ENCODE measurements around the gene CFAP126.
"Not testable (repeated sequence)": the region's sequence is repeated elsewhere in the genome, so short reads cannot be mapped to it uniquely, and the experiment has no call there.

The CFAP126 gene, protein sequence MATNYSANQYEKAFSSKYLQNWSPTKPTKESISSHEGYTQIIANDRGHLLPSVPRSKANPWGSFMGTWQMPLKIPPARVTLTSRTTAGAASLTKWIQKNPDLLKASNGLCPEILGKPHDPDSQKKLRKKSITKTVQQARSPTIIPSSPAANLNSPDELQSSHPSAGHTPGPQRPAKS

DNA sequence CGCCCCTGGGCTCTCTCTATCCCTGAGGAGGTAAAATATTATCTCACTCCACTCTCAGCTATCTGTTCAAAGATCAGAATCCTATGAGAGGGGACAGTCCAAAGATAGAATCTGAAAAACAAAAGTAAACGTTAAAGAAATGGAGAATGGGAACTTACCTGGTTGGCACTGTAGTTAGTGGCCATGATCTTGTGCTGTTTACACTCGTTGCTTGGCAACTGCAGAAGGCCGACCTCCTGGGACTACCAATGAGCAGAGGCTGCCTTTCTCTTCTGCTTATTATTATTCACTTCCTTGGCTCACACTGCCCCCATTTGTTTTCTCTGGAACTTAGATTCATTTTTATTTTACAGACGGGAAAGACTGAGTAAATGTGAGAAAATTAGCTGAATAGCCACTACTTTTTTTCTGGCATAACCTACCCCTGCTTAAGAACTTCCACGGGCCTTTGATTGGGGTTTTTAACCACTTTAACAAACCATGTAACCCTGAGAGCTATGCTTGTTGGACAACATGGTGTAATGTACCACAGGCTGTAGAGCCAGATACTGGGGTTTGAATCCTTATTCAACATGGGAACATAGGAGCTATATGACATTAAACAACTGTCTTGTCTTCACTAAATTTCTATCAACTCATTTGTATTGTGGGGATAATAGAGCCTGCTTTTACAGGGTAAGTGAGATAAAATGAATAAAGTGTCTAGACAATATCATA lies at the start of gene CFAP126:
Gene CFAP126 (minus strand): TSS at position 193 of the 717 bp plus-strand sequence. CDS start 8 bp downstream, at position 185.
- no peak for DNase-seq (ENCODE audit: low read depth)

DNA sequence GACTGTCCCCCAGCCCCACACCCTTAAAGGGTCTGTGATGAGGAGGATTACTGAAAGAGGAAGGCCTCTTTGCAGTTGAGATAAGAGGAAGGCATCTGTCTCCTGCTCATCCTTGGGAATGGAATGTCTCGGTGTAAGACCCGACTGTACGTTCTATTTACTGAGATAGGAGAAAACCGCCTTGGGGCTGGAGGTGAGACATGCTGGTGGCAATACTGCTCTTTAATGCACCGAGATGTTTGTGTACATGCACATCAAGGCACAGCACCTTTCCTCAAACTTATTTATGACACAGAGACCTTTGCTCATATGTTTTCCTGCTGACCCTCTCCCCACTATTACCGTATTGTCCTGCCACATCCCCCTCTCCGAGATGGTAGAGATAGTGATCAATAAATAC lies 45.4 kb upstream of the CFAP126 start:
- not testable (repeated sequence) for DNase-seq (ENCODE audit: low read depth)

DNA sequence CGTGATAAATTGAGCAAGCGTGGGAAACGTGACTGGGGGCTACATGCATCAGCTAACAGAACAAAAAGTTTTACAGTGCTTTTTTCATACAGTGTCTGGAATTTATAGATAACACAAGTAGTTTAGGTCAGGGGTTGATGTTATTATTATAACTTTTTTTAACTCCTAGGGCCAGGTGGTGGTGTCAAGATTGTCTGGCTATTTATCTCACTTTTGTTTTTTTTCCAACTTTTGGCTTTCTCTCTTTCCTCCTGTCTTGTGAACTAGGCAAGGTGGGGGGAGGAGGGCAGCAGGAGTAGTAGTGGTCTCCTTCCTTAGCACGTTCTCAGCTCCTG lies 42.9 kb upstream of the CFAP126 start:
- not testable (repeated sequence) for DNase-seq (ENCODE audit: low read depth)

DNA sequence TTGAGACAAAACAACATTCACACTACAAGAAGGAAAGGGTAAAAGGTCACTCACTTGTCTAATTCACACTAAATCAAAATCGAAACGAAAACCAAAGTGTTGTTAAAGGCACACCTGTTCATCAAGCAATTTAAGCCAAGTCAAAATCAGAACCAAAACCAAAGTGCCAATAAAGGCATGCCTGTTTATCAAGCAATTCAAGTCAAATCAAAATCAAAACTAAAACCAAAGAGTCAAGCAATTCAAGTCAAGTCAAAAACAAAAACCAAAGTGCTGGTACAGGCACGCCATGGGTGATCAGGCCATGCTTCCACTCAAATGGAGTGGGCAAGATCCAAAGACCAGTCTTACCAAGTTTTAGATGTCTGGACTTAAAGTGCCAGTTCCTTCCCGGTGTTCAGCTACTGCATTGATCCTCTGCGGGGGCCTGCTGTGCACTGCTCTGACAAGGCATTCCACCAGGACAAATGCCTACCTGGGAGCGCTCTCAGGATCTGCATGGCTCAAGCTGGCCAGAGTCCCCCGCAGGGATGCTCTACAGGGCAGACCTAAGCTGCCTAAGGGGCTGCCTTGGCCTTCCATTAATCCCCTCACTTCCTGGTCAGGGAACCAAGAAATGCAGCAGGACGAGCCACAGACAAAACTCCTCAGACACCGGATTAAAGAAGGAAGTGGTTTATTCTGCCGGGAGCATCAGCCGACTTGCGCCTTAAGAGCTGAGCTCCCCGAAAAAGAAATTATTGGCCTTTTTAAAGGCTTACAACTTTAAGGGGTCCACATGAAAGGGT lies 42.4 kb upstream of the CFAP126 start:
- not testable (repeated sequence) for DNase-seq (ENCODE audit: low read depth)

DNA sequence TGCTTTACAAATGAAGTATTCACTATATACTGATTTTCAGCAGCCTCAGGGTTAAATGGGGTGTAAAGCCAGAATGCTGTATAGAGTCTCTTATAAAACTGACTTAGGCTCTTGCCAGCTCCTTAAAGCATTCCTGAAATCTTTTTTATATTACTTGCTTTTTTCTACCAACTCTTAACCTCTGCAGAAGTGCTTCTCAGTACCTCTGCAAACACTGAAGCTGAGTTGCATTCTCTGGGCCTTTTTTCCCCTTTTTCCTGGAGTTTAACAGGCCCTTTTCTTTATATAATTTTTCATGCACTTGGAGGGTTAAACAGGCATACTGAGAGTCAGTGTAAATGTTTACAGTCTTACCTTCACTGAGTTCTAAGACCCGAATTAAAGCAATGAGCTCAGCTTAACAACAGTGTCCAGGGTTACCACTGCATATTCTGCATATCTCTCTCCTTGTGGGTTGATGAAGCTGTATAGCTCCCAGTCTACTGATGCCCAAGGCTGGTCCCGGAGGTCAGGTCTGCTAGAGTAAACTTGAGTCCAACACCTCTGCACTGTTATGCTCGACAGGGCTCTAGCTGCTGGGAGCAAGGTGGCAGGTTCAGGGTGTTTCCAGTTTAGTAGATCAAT lies 40.9 kb upstream of the CFAP126 start:
- DNase-seq (ENCODE audit: low read depth), result no peak

DNA sequence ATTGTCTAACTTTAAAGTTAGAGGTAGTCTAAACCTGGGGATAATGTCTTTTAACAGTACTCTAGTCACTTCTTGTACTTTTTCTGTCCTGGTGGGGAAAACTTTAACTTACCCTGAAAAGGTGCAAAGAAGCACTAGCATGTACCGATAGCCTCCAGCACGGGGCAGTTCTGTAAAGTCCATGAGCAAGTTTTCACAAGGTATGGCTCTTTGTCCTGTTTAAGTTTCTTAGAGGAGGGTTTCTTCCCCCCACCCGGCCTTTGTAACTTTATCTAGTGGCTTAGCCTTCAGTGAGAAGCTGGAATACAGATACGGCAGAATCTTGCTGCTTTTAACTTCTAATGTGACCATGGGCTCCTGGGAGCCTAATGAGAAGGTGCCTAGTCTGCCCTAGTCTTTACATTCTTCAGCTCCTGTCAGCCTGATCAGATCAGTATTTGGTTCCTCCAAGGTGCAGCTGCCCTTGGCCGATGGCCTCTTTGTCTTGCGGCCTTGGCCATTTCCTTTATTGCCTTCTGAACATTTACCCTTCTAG lies 39.8 kb upstream of the CFAP126 start:
- no peak for DNase-seq (ENCODE audit: low read depth)

DNA sequence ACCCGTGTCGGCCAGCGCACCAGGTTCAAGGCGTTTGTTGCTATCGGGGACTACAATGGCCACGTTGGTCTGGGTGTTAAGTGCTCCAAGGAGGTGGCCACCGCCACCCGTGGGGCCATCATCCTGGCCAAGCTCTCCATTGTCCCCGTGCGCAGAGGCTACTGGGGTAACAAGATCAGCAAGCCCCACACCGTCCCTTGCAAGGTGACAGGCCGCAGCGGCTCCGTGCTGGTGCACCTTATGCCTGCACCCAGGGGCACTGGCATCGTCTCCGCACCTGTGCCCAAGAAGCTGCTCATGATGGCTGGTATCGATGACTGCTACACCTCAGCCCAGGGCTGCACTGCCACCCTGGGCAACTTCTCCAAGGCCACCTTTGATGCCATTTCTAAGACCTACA lies 38.9 kb upstream of the CFAP126 start:
- DNase-seq (ENCODE audit: low read depth), result not testable (repeated sequence)

DNA sequence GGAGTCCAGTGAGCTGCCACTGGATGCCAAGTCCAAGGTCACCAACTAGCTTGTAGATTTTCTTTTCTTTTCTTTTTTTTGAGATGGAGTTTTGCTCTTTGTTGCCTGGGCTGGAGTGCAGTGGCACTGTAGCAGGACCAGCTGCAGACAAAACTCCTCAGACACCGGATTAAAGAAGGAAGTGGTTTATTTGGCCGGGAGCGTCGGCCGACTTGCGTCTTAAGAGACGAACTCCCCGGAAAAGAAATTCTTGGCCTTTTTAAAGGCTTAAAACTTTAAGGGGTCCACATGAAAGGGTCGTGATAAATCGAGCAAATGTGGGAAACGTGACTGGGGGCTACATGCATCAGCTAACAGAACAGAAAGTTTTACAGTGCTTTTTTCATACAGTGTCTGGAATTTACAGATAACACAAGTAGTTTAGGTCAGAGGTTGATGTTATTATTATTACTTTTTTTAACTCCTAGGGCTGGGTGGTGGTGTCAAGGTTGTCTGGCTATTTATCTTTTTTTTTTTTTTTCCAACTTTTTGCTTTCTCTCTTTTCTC lies 36.4 kb upstream of the CFAP126 start:
- DNase-seq (ENCODE audit: low read depth), result no peak

DNA sequence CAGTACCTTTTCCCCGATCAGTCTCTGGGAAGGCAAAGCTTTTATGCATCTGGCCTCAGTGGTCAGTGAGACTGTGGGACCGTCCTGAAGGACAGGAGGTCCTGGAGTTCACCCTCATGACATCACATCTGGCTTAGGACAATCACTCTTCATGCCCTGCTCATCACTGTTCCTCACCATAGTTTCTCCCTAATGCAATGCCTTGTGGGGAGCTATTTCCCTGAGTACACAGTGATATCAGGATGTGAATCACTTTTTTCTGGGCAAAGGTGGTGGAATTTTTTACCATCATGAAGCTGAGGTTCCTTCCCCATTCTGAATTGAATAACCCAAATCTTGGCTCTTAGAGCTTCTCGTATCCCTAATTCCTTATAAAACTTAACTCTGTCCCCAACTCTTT lies 34.8 kb upstream of the CFAP126 start:
- no peak for DNase-seq (ENCODE audit: low read depth)

DNA sequence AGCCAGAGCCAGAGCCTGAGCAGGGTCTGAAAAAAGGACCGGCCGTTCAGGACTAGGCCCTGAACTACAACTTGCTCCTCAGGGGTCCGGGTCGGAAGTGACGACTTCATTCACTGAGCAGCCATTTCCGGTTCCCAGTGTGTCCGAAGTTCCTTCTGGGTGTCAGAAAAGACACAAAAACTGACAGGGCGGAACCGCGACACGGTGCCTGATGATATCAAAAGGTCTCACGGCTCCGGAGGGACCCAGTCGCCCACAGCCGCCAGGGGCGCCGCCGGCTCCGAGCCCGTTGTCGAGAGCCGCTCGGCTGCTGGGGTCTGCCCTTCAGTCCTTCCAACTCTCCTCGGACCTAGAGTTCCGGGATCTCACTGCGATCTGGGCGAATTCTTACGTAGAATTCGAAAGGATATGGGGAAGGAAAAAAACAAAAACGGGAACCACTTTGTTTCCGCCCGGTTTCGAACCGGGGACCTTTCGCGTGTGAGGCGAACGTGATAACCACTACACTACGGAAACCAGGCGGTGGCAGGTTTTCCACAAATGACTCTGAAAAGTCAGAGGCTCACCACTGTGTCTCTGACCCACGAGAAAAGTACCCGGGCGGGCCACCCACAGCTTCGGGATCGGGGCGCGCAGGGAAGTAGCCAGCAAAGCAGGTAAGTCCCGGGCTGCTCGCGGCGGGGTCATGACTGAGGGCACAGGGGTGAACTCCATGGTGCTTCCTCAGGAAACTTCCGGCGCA lies 31.8 kb upstream of the CFAP126 start:
- peak; percentile 85 for DNase-seq (ENCODE audit: low read depth)

DNA sequence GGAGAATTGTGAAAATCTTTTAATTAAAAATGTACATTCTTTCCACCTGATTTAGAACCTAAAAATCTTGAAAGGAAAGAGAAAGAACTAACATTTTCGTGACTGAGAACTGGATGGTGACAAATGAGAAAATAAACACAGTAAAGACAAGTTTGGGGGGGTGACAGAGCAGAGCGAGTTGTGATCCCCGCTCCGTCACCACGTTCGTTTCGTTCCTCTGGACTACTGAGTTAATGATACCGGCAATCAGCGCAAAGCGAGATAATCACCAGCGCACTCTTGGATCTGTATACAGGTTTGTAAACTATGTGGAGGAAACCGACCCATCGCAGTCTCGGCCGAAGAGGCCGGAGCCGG lies 31.2 kb upstream of the CFAP126 start:
- DNase-seq (ENCODE audit: low read depth), result no peak

DNA sequence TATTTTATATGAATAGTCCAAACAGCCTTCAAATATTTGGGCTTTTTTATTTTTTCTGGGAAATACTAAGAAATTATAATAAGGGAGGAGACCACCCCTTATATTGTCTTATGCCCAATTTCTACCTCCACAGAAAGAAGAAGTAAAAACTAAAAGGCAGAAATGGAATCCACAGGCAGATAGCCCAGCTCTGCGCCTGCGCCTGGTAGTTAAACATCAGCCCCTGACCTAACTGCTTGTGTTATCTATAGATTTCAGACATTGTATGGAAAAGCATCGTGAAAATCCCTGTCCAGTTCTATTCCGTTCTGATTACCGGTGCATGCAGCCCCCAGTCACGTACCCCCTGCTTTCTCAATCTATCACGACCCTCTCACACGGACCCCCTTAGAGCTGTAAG lies 29.4 kb upstream of the CFAP126 start:
- not testable (repeated sequence) for DNase-seq (ENCODE audit: low read depth)

DNA sequence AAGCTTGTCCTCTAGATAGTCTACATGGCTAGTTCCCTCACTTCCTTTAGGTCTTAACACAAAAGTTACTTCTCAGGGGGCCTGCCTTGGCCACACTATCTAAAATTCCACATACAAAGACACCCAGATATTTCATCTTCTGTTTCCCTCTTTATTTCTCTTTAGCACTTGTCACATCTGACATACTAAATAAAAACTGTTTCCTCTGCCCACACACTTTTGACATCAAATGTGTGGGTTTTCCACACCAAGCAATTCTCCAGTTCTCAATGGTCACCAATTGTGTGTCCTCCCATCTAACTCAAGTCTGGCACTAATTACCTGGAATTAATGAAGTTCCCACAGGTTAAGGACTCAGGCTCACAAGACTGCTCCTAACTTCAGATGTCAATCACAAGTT lies 25.5 kb upstream of the CFAP126 start:
- DNase-seq (ENCODE audit: low read depth), result no peak

DNA sequence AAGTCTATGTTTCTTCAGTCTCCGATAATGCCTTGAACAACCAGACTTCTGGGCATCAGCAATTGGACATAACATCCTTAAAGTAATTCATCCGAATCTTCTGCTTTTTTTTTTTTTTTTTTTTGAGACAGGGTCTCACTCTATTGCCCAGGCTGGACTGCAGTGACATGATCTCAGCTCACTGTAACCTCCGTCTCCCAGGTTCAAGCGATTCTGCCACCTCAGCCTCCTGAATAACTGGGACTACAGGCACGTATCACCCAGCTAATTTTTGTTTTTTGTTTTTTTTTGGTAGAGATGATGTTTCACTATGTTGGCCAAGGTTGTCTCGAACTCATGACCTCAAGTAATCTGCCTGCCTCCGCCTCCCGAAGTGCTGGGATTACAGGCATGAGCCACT lies 23.9 kb upstream of the CFAP126 start:
- DNase-seq (ENCODE audit: low read depth), result no peak

DNA sequence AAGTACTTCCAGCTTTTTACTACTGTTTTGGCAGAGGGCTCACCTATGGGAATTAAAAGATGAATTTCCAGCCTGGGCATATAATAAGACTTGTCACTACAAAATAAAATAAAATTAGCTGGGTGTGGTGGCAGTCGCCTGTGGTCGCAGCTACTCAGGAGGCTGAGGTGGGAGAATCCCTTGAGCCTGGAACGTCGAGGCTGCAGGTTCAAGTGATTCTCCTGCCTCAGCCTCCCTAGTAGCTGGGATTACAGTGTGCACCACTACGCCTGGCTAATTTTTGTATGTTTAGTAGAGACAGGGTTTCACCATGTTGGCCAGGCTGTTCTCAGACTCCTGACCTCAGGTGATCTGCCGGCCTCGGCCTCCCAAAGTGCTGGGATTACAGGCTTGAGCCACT lies 23.5 kb upstream of the CFAP126 start:
- DNase-seq (ENCODE audit: low read depth), result not testable (repeated sequence)

DNA sequence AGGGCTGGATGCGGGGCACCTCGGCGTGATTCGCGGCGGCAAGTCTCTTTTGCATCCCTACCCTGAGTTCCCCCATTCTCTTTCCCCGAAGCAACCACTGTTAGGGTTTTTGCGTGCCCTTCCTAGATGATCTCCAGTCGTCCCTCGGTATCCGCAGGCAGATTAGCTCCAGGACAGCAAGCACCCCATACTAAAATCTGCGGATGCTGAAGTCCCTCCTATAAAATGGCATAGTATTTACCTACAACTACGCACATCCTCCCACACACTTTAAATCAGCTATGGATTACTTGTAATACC lies 22.8 kb upstream of the CFAP126 start:
- DNase-seq (ENCODE audit: low read depth), result no peak

DNA sequence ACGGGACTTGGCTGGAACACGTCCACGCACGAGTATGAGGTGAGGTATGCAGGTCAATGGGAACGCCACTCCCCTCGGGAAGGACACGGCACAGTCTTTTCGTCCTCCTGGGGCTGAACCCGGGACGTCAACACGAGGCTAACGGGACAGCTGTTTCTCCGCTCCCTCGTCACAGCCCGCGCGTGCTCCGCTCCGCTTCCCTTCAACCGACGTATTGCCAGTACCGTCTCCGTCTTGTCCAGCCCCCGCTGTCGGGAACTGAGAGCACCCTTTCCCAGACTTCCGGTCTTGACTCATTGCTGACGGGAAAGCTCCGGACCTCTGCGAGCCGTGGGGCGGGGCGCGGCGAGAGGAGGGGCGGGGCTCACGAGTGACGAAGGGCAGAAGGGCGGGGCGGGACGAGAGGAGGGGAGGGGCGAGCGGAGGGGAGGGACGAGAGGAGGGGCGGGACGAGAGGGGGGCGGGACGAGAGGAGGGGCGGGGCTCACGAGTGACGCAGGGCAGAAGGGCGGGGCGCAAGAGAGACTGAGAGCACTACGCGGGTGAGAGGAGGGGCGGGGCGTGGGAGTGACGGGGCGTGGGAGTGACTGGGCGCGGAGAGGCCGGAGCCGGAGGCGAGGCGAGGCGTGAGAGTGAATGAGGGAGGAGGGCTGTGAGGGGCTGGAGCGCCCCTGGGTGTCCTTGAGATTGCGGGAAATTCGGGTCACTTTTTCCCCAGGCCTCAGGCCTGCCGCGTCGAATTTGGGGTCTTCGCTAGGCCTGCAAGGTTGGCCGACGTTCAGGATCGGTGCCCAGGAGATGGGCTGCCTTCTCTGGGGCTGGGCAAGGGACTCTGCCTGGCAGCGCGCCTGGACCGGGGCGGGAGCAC lies 22.2 kb upstream of the CFAP126 start:
- peak; percentile 85 for DNase-seq (ENCODE audit: low read depth)

DNA sequence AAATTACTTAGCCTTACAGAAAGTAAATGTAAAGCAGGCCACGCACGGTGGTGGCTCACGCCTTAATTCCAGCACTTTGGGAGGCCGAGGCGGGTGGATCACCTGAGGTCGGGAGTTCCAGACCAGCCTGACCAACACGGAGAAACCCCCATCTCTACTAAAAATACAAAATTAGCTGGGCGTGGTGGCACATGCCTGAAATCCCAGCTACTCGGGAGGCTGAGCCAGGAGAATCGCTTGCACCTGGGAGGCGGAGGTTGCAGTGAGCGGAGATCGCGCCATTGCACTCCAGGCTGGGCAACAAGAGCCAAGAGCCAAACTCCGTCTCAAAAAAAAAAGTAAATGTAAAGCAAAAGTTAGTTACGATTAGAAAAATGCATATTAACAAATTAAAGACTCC lies 21.5 kb upstream of the CFAP126 start:
- DNase-seq (ENCODE audit: low read depth), result not testable (repeated sequence)

DNA sequence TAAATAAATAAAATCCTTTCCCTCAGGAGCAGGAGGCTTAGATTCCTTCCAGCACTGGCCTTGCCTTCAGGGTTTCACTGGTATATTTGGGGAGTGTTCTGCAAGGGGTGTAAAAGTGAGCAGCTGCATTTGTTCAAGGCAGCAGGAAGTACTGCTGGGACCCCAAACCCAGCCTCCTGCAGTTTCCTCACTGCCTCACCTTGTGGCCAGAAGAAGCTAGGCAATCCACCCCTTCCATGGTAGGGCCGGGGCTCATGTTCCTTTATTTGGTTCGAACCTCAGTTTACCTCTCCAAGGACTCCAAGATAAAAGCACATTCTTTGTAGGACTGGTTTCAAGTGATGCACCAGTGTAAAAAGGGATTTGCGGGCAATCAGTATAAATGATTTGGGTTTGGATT lies 21.0 kb upstream of the CFAP126 start:
- DNase-seq (ENCODE audit: low read depth), result no peak

DNA sequence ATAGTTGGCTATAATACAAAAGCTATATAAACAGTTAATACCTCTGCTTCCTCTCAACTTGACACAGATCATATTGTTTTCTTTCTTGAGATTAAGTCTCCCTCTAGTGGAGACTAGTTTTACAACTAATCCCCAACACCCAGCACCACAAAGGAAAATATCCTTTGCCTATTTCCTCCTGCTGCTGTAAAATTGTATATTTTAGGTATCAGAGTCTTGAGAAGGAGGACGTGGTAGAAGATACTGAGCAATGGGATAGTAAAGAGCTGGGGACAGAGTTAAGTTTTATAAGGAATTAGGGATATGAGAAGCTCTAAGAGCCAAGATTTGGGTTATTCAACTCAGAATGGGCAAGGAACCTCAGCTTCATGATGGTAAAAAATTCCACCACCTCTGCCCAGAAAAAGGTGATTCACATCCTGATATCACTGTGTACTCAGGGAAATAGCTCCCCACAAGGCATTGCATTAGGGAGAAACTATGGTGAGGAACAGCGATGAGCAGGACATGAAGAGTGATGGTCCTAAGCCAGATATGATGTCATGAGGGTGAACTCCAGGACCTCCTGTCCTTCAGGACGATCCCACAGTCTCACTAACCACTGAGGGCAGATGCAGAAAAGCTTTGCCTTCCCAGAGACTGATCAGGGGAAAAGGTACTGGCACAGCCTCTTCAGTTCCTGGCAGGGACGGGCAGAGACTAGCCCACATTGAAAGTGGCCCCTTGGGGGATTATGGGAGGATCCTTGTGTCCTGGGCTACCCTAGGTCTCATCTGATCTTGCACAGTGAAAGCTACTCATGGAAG lies 14.7 kb upstream of the CFAP126 start:
- no peak for DNase-seq (ENCODE audit: low read depth)
